Fibroblast of lung (primary cell): ENCODE measurements around the gene TSPAN31. TPM values are rescaled to one million over a fixed set of nuclear protein-coding genes. Genes with fewer than 3 reads are reported as not detected.

Experiments used
- DNase-seq, 2 donors: peaks; one replicate each; pipeline versions ENCODE4 v3.0.0 to v3.0.0-alpha.2; 2010; ENCODE audit warnings: low read depth in 2 of 2
- H2AFZ ChIP-seq: 2 replicates; pipeline ENCODE4 v1.5.1; 2012; ENCODE audit warnings: low read length, control low read depth, inconsistent platforms
- H3K27ac ChIP-seq: 2 replicates; pipeline ENCODE4 v1.5.1; 2011; ENCODE audit warnings: low read length, control low read depth; ENCODE audit not compliant: insufficient read depth
- H3K27me3 ChIP-seq: 2 replicates; pipeline ENCODE4 v1.5.1; 2011; ENCODE audit warnings: mild to moderate bottlenecking, low read length; ENCODE audit not compliant: control insufficient read depth, insufficient read depth
- H3K36me3 ChIP-seq: 2 replicates; pipeline ENCODE4 v1.5.1; 2011; ENCODE audit warnings: low read length; ENCODE audit not compliant: control insufficient read depth, insufficient read depth
- H3K4me1 ChIP-seq: 2 replicates; pipeline ENCODE4 v1.5.1; 2011; ENCODE audit warnings: low read length; ENCODE audit not compliant: control insufficient read depth, insufficient read depth; ENCODE audit errors: extremely low read depth
- H3K4me2 ChIP-seq: 2 replicates; pipeline ENCODE4 v1.5.1; 2011; ENCODE audit warnings: low read length, control low read depth; ENCODE audit not compliant: insufficient read depth; ENCODE audit errors: extremely low read depth
- H3K4me3 ChIP-seq, 4 experiments: fragments of 200-600 bp in 1 of 4; sonication (generic) in 1 of 4; replicated peaks in 1 of 4; 2 replicates each; pipeline ENCODE4 v1.5.1; 2011 to 2016; ENCODE audit warnings: low read length in 4 of 4, low read depth in 3 of 4, mild to moderate bottlenecking in 3 of 4, control low read depth in 2 of 4, inconsistent platforms in 1 of 4, mixed read lengths in 1 of 4; ENCODE audit not compliant: insufficient read depth in 1 of 4; ENCODE audit errors: control extremely low read depth in 1 of 4
- H3K79me2 ChIP-seq: 2 replicates; pipeline ENCODE4 v1.5.1; 2012; ENCODE audit warnings: mild to moderate bottlenecking, low read length, inconsistent platforms; ENCODE audit not compliant: control insufficient read depth, insufficient read depth
- H3K9ac ChIP-seq: 2 replicates; pipeline ENCODE4 v1.5.1; 2011; ENCODE audit warnings: mild to moderate bottlenecking, low read length, control low read depth; ENCODE audit not compliant: insufficient read depth
- H3K9me3 ChIP-seq: 2 replicates; pipeline ENCODE4 v1.5.1; 2012; ENCODE audit warnings: low read depth, low read length; ENCODE audit not compliant: control insufficient read depth, insufficient read depth
- H4K20me1 ChIP-seq: 2 replicates; pipeline ENCODE4 v1.5.1; 2011; ENCODE audit warnings: low read length; ENCODE audit not compliant: control insufficient read depth, insufficient read depth; ENCODE audit errors: extremely low read depth
- EZH2 ChIP-seq: IDR thresholded peaks from 2 replicates; pipeline ENCODE4 v1.5.1; 2012; ENCODE audit warnings: low read length, control low read depth, mild to moderate bottlenecking; ENCODE audit errors: missing control alignments
- polyA plus RNA-seq, 2 donors: library from polyadenylated mRNA; depleted of rRNA in 1 of 2; stranded (reverse) in 1 of 2; unstranded in 1 of 2; fragments of >200 nt; gene quantifications; 2 replicates each; pipeline ENCODE4 v1.2.1, GENCODE V29; 2011 to 2012; ENCODE audit warnings: missing spikeins in 1 of 2
- total RNA-seq: library from RNA; depleted of rRNA; stranded (reverse); fragments of >200 nt; gene quantifications from 2 replicates; pipeline ENCODE4 v1.2.1, GENCODE V29; 2014
- TF ChIP-seq, protein P1 (sequence below), 2 donors: IDR thresholded peaks in 1 of 2; conservative IDR thresholded peaks in 1 of 2; 1 replicate in 1 of 2; 2 replicates in 1 of 2; pipeline ENCODE4 v1.5.1; 2011 to 2012; ENCODE audit warnings: low read length in 2 of 2, control low read depth in 1 of 2, inconsistent platforms in 1 of 2, low read depth in 1 of 2, mild to moderate bottlenecking in 1 of 2

Gene TSPAN31
- total and polyA plus RNA-seq, 2 donors (not counting 1 experiment from before 2014, with no cell fraction given) = 53.6 to 99.6 TPM

DNA sequence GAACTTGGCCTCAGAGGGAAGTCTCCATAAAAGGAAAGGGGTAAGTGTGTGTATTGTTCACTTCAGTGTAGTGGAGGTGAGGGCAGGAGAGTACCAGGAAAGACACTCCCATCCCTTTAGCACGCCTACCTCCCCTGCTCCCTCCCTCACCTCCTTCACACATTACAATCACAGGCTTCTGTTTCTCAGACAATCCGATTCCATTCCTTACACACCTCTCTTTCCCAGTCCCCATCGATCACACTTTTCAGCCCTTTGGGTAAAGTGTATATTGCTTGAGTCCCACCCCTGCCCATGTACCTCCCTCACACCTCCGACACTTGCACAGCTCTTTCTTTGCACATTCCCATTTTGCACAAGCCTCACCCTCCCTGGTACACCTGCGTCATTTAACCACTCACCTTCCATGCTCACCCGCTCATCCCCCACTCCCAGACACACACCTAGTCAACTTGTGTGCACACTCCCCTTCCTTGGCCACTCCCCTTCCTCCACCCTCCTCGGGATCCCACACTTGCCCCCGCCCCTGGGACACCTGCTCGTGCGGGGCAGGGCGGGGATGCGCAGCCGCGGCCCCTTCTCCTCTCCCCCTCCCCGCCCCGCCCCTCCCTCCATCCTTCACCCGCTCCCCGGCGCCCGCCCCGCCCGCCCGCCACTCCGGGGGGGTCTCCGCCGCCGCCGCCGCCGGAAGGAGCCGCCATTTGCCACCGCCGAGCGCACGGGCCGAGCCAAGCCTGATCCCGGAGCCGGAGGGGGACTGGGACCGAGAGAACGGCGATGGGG is 9.8 kb downstream of the TSPAN31 start, which contains the start of gene MARCHF9:
TSS of gene MARCHF9 (plus strand) at position 693 of the 783 bp plus-strand sequence. CDS start 426 bp downstream, outside the sequence.
- peak within 1 kb of the TSS; percentile 41 to 64 (median 49) for H3K4me3 ChIP-seq
- H3K27ac ChIP-seq = no peak within 1 kb of the TSS
- peaks cover 20% of the 10 kb centered on the region for H3K79me2 ChIP-seq
- H3K9ac ChIP-seq = peak within 1 kb of the TSS; percentile 54
- H3K27me3 ChIP-seq = peaks cover 13% of the 10 kb centered on the region
- no peak for DNase-seq
- H3K4me1 ChIP-seq = peaks cover 4% of the 10 kb centered on the region
- no peaks in the 10 kb centered on the region for H3K9me3 ChIP-seq
- TF ChIP-seq EZH2 = peak; percentile 80
- TF ChIP-seq, protein P1, sequence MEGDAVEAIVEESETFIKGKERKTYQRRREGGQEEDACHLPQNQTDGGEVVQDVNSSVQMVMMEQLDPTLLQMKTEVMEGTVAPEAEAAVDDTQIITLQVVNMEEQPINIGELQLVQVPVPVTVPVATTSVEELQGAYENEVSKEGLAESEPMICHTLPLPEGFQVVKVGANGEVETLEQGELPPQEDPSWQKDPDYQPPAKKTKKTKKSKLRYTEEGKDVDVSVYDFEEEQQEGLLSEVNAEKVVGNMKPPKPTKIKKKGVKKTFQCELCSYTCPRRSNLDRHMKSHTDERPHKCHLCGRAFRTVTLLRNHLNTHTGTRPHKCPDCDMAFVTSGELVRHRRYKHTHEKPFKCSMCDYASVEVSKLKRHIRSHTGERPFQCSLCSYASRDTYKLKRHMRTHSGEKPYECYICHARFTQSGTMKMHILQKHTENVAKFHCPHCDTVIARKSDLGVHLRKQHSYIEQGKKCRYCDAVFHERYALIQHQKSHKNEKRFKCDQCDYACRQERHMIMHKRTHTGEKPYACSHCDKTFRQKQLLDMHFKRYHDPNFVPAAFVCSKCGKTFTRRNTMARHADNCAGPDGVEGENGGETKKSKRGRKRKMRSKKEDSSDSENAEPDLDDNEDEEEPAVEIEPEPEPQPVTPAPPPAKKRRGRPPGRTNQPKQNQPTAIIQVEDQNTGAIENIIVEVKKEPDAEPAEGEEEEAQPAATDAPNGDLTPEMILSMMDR (conservative IDR thresholded peaks at IDR 0.05 in 1 of 2, IDR thresholded peaks at IDR 0.05 in 1 of 2; ENCODE audit: low read depth in 1 of 2, low read length in 2 of 2) = no peak
- peak within 1 kb of the TSS; percentile 29 for H2AFZ ChIP-seq
- H3K4me2 ChIP-seq = peak within 1 kb of the TSS; percentile 67
- H3K36me3 ChIP-seq = peaks cover 4% of the 10 kb centered on the region
- no peaks in the 10 kb centered on the region for H4K20me1 ChIP-seq

DNA sequence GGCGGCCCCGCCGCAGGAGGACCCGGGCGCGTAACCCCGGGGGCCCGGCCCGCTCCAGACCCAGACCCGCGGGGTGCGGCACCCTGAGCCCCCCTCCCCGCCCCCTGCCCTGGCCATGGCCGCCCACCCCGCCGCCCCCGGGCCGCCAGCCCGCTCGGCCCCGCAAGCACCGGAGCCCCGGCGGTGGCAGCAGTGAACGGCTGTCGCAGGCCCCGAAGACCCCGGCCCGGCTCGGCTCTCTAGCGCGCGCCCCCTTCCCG is 10.3 kb downstream of the TSPAN31 start:
- Histone ChIP-seq H3K4me1 (peaks cover 4% of the 10 kb centered on the region), H3K27me3 (peaks cover 13% of the 10 kb centered on the region), H3K9me3 (no peaks in the 10 kb centered on the region), H2AFZ (no peak overlapping the region), H3K27ac (no peak overlapping the region), H4K20me1 (no peaks in the 10 kb centered on the region), H3K4me2 (peak overlapping the region; percentile 15), H3K36me3 (peaks cover 4% of the 10 kb centered on the region), H3K79me2 (peaks cover 19% of the 10 kb centered on the region), H3K9ac (no peak overlapping the region), H3K4me3 (peak overlapping the region in 2 of 4 experiments; percentile 20 to 64)
- TF ChIP-seq, protein P1 (conservative IDR thresholded peaks at IDR 0.05 in 1 of 2, IDR thresholded peaks at IDR 0.05 in 1 of 2; ENCODE audit: low read depth in 1 of 2, low read length in 2 of 2) = no peak
- no peak for TF ChIP-seq EZH2
- DNase-seq = no peak

DNA sequence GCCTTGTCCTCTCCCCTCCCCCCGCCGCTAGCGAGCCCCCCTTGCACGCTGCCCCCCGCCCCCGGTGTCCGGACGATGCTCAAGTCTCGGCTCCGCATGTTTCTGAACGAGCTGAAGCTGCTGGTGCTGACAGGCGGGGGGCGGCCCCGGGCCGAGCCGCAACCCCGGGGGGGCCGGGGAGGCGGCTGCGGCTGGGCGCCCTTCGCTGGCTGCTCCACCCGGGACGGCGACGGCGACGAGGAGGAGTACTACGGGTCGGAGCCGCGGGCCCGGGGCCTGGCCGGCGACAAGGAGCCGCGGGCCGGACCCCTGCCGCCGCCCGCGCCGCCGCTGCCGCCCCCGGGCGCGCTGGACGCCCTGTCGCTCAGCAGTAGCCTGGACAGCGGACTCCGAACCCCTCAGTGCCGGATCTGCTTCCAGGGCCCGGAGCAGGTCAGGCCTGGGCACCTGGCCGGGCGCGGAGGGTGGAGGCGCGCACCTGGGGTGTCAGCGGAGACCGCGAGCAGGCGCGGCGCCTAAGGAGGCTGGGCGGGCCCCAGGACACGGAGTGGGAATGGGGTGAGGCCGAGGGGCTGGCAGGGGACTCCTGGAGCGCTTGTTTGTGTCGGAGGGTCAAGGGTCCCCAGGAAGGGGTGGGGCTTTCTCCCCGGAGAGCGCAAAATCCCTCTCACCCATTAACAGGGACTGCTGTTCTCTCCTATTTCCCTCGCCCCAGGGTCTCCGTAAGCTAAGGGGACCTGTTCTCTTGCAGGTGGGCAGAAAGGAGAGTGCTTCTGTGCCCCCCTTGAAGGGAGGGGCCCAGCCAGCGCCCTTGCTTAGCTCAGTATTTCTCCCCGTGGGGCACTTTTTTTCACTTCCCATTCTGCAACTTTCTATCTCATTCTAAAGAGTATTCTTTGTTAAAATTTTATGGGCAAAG is 10.9 kb downstream of the TSPAN31 start:
- Histone ChIP-seq H3K79me2 (peaks cover 13% of the 10 kb centered on the region), H3K27me3 (peaks cover 13% of the 10 kb centered on the region), H3K27ac (no peak overlapping the region), H3K9me3 (no peaks in the 10 kb centered on the region), H2AFZ (no peak overlapping the region), H3K4me2 (peak overlapping the region; percentile 67), H3K36me3 (peaks cover 1% of the 10 kb centered on the region), H3K4me1 (peaks cover 4% of the 10 kb centered on the region), H3K4me3 (peak overlapping the region; percentile 41 to 64 (median 49)), H4K20me1 (no peaks in the 10 kb centered on the region), H3K9ac (peak overlapping the region; percentile 54)
- TF ChIP-seq, protein P1 (conservative IDR thresholded peaks at IDR 0.05 in 1 of 2, IDR thresholded peaks at IDR 0.05 in 1 of 2; ENCODE audit: low read depth in 1 of 2, low read length in 2 of 2) = no peak
- TF ChIP-seq EZH2 = peak; percentile 85
- DNase-seq = no peak
